HG02885 (cell line): Measurements from ENCODE around the gene CERK.

Source experiments
- ATAC-seq: cut with Tn5 transposase; IDR thresholded peaks from one replicate; pipeline ENCODE4 v1.9.1; 2021; ENCODE audit warnings: mild to moderate bottlenecking; ENCODE audit not compliant: unreplicated experiment, poor library complexity

CERK gene

GRCh38 chr22:46682011-46682731 is 55.9 kb downstream of the CERK start:
- ATAC-seq, result no peak

DNA sequence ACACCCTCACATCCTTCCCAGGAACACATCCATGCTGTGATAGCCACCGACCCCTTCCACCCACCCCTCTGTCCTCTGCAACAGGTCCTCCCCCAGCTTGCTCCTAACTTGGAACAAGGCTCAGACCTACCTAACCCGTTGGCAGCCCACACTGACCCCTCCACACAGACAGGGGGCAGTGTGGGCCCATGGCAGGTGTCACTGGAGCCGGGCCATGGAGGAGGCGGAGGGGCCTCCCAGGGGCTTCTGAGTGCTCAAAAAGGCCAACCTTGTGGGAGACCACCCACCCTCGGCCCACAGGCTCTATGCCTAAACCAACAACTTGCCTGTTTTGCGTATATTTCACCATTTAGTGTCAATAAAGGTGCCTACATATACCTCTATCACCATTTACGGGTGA is 57.0 kb downstream of the CERK start:
- ATAC-seq, result no peak

GRCh38 chr22:46679706-46680269 is 58.3 kb downstream of the CERK start:
- no peak for ATAC-seq

GRCh38 chr22:46678785-46679700 is 59.0 kb downstream of the CERK start:
- ATAC-seq, result no peak

- no peak for ATAC-seq
These were observed 59.9 kb downstream of the CERK start for GRCh38 chr22:46678003-46678657.

DNA sequence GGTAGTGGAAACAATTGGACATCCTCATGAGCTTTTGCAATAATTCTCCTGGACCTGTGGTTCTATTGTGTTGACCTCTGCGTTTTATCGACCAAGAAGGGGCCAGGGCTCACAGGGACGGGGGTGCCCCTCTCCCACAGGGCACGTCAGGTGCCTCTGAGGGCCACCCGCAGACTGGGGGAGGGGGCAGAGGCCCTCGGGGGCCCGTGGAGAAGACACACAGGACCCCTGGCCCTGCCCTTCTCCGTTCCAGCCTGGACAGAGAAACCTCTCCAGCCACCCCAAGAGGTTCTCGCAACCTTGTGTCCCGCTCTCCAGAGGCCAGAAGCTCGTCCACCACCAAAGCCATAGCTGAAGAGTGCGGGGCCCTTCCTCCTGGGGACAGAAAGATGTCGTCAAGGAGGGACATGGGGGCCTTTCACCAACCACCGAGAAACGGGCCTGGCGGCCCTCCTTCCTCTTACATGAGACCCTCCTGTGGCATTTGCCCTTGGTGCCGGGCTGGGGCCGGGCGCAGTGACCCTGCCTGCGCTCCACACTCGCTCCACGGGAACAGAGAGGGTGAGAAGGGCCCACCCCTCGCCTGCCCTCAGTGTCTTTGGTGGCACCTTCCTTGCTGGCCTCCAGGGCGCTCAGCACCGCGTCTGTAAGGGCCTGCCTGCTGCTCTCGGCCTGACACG is 60.6 kb downstream of the CERK start:
- ATAC-seq, result no peak

DNA sequence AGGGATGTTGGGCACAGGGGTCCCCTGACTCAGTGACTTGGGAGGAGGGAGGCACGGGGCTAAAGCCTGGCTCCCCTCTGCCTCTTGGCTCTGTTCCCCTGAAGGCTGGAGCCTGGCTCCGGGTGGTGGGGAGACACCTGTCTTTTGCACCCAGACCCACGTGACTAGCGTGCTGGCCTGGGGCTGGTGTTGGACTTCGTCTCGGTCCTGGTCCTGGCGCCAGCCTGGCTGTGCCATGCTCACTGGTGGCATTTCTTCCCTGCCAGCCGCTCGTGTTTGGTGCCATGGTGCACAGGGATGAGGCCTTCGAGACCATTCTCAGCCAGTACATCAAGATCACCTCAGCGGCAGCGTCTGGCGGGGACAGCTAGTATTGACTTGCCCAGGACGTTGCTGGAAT is 61.2 kb downstream of the CERK start:
- ATAC-seq, result no peak

- no peak for ATAC-seq
These were observed 61.6 kb downstream of the CERK start for GRCh38 chr22:46676479-46676878.

DNA sequence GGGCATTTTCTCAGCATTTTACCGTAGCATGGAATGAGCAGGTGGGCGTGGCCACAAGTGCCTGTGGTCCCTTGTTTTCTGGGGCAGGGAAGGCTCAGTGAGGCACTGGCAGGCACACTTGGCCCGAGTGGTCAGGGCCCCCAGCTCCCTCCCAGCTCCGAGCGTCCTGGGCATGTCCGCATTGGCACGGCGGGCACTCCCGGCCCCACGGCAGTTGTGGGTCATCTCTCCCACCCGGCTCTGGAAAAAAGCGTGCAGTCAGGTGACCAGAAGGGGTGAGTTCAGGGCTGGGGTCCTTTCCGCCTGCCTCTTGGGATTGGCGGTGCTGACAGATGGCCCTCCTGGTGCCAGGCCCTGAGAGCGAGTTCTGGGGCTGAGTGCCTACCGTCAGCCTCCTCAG is 62.1 kb downstream of the CERK start:
- ATAC-seq, result no peak

DNA sequence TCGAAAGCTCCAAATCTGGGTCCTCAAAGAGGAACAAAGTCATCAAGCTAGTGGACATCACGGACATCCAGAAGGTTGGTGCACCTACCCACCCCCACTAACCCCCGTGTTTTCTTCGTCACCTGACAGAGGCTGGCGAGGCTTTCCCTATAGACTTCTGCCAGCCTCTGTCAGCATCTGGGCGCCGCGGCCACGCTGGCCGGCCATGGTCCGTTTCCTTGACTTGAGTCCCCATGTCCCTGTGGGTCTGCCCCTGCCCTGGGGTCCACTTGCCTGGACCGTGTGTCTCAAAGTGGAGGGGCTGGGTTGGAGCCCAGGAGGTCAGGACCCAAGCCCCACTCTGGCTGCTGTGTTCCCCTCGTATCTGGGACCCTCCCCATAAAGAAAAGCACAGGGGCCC is 62.6 kb downstream of the CERK start:
- no peak for ATAC-seq

DNA sequence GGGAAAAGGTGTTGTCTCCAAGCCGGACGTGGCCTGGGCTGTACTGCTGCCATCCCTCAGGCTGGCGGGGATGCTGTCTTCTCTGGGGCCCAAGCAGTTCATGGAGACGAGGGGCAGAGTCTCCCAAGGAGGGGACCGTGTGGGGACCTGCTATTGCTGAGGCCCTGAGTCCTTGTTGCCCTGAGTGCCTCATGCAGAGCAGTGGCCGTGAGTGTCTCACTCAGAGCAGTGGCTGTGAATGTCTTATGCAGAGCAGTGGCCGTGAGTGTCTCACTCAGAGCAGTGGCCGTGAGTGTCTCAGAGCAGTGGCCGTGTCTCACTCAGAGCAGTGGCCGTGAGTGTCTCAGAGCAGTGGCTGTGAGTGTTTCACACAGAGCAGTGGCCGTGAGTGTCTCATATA is 63.1 kb downstream of the CERK start:
- ATAC-seq, result no peak

DNA sequence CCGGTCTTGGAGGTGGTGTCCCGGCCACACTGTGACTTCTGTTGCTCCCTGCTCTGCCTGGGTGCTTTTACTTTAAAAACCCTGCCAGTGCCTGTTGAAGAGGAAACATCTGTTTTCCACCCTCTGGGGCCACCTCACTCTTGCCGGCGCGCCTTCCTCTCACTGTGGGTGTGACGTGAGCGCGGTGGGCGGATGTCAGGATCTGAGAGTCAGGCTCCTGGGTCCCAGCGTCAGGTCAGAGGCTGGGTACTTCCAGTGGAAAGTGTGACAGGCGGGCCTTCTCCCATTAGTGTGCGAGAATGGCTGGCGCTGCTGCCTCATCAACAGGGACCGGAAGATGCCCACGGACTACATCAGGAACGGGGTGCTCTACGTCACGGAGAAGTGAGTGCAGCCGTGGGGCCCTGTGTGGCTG is 63.7 kb downstream of the CERK start:
- no peak for ATAC-seq

GRCh38 chr22:46673662-46674236 is 64.3 kb downstream of the CERK start:
- ATAC-seq, result no peak

DNA sequence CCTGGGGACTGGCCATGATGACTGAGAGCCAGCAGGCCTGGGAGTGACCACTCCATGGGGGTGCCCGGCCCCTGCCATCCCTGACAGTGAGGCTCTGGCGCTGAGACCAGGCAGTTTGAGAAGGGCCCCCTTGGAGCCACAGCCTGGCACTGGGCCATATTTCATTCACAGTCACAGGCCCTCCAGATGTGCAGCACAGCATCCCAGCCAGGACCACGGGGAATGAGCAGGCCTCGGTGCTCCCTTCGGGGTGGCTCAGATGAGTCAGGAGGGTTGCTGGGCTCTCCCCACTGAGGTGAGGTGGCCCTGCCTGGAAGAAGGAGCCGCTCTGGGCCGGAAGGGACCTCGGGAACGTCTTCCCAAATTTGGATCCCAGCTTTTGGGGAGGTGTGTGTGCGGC is 64.8 kb downstream of the CERK start:
- no peak for ATAC-seq

- no peak for ATAC-seq
These were observed 65.3 kb downstream of the CERK start for GRCh38 chr22:46672731-46673130.

DNA sequence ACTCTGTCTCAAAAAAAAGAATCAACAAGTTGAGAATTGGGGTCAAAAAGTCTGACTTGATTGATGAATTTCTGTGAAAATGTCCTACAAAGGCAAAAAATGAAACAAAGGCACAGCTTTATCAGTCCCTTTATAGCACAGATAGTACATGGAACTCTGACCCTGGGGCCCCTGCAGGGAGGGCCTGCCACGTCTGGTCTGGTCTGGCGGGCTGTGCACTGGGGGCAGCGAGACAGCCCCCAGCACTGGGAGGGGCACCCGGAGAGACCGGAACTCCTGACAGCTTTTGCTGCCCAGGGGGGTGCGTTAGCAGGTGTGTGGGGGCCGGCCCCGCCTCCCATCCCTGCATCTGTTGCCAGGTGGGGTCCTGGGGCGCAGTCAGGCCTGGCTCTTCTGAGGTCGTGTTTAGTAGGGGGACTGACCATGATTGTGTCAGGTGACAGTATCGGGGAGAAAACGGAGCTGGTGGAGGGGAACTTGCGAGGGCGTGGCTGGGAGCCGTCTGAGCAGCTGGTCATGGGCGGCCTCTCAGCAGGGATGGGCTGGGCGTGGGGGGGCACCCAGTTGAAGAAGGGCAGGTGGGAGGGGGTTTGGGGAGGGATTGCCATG is 66.1 kb downstream of the CERK start:
- ATAC-seq, result no peak

- ATAC-seq, result no peak
These were observed 68.9 kb downstream of the CERK start for GRCh38 chr22:46669201-46669600.

DNA sequence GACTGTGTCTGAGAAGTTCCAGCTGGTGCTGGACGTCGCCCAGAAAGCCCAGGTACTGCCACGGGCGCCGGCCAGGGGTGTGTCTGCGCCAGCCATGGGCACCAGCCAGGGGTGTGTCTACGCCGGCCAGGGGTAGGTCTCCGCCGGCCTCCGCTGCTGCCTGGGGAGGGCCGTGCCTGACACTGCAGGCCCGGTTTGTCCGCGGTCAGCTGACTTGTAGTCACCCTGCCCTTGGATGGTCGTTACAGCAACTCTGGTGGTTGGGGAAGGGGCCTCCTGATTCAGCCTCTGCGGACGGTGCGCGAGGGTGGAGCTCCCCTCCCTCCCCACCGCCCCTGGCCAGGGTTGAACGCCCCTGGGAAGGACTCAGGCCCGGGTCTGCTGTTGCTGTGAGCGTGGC is 69.9 kb downstream of the CERK start:
- ATAC-seq, result no peak

DNA sequence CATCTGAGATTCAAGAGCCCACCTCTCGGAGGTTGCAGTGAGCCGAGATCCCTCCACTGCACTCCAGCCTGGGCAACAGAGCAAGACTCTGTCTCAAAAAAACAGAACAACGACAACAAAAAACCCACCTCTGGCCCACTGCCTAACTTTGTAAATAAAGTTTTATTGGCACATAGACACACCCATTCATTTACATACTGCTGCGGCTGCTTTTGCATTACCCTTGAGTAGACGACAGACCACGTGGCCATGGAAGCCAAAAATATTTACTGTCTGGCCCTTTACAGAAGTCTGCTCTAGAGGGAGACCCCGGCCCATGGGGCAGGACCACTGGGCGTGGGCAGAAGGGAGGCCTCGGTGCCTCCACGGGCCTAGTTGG is 70.8 kb downstream of the CERK start:
- ATAC-seq, result no peak
